ENCODE measurements around the gene NAALADL2. TPM values are rescaled to one million over a fixed set of nuclear protein-coding genes. Genes with fewer than 3 reads are reported as not detected.

The NAALADL2 gene
- total and polyA plus RNA-seq, 2 experiments from 2014 or later: 3.4 to 15.3 TPM

- H3K9me3 ChIP-seq (ENCODE audit: low read depth): no peaks in the 10 kb centered on the region
- no peak overlapping the region for H3K4me2 ChIP-seq
- H2AFZ ChIP-seq: no peak overlapping the region
- no peaks in the 10 kb centered on the region for H3K4me1 ChIP-seq (ENCODE audit: insufficient read depth)
- no peak for DNase-seq (ENCODE audit: low spot score)
- no peaks in the 10 kb centered on the region for H3K9me2 ChIP-seq (replicated peaks; ENCODE audit: insufficient read depth)
- no peaks in the 10 kb centered on the region for H3K27me3 ChIP-seq
- TF ChIP-seq EZH2 (IDR thresholded peaks at IDR 0.05; ENCODE audit: borderline replicate concordance) (no peak), CTCF (IDR thresholded peaks at IDR 0.05; ENCODE audit: poor library complexity) (no peak), EZH2phosphoT487 (IDR thresholded peaks at IDR 0.05; ENCODE audit: low read depth, severe bottlenecking, unreplicated experiment) (no peak)
- H3K4me3 ChIP-seq: no peak overlapping the region
- H3K36me3 ChIP-seq (replicated peaks; ENCODE audit: insufficient read depth, low read depth): no peaks in the 10 kb centered on the region
- 93% methylated on average over 1 of the region's 1 CpG for WGBS (ENCODE audit: low lambda C conversion rate, missing lambda C conversion rate)
- H3K79me2 ChIP-seq: no peaks in the 10 kb centered on the region
- no peaks in the 10 kb centered on the region for H4K20me1 ChIP-seq (ENCODE audit: insufficient read depth, poor library complexity, severe bottlenecking)
- no peak overlapping the region for H3K27ac ChIP-seq
Observed at GRCh38 chr3:175640958-175641357, 781.8 kb downstream of the NAALADL2 start.

- Histone ChIP-seq H3K4me2 (no peak overlapping the region), H3K36me3 (replicated peaks; ENCODE audit: insufficient read depth, low read depth) (no peaks in the 10 kb centered on the region), H3K9me3 (ENCODE audit: low read depth) (no peaks in the 10 kb centered on the region), H3K9me2 (replicated peaks; ENCODE audit: insufficient read depth) (no peaks in the 10 kb centered on the region), H3K79me2 (no peaks in the 10 kb centered on the region), H3K4me3 (no peak overlapping the region), H3K4me1 (ENCODE audit: insufficient read depth) (no peaks in the 10 kb centered on the region), H4K20me1 (ENCODE audit: insufficient read depth, poor library complexity, severe bottlenecking) (no peaks in the 10 kb centered on the region), H3K27me3 (no peaks in the 10 kb centered on the region), H3K27ac (no peak overlapping the region), H2AFZ (no peak overlapping the region)
- no peak for DNase-seq (ENCODE audit: low spot score)
- no peak for TF ChIP-seq EZH2 (IDR thresholded peaks at IDR 0.05; ENCODE audit: borderline replicate concordance)
- 87% methylated on average over 3 of the region's 3 CpGs for WGBS (ENCODE audit: low lambda C conversion rate, missing lambda C conversion rate)
Observed at GRCh38 chr3:175646865-175647264, 787.7 kb downstream of the NAALADL2 start.

DNA sequence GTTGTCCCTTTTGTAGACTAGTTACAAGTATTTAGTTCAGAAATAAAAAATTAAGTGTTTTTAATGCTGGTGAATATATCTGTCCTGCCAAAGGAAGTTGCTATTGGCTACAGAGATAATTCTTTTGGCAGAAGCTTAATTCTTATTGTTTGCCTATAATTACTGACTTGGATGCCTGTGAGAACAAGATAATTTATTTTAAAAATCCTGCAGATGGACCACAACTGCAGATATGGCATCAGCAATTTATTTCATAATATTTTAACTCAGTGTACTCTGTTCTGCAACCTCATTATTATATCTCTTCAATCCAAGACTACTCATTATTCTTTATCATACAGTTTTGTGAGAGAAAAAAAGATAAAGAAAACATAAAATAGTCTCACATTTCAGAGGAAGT, 789.8 kb downstream of the NAALADL2 start:
- Histone ChIP-seq H3K27me3 (no peaks in the 10 kb centered on the region), H3K27ac (no peak overlapping the region), H3K36me3 (replicated peaks; ENCODE audit: insufficient read depth, low read depth) (no peaks in the 10 kb centered on the region), H3K79me2 (no peaks in the 10 kb centered on the region), H3K4me1 (ENCODE audit: insufficient read depth) (no peaks in the 10 kb centered on the region), H2AFZ (no peak overlapping the region), H3K4me2 (no peak overlapping the region), H3K9me3 (ENCODE audit: low read depth) (no peaks in the 10 kb centered on the region), H3K4me3 (no peak overlapping the region), H3K9me2 (replicated peaks; ENCODE audit: insufficient read depth) (no peaks in the 10 kb centered on the region), H4K20me1 (ENCODE audit: insufficient read depth, poor library complexity, severe bottlenecking) (no peaks in the 10 kb centered on the region)
- DNase-seq (ENCODE audit: low spot score): no peak
- no peak for TF ChIP-seq EZH2 (IDR thresholded peaks at IDR 0.05; ENCODE audit: borderline replicate concordance)
- no peak for TF ChIP-seq EZH2phosphoT487 (IDR thresholded peaks at IDR 0.05; ENCODE audit: low read depth, severe bottlenecking, unreplicated experiment)
- TF ChIP-seq CTCF (IDR thresholded peaks at IDR 0.05; ENCODE audit: poor library complexity): no peak

DNA sequence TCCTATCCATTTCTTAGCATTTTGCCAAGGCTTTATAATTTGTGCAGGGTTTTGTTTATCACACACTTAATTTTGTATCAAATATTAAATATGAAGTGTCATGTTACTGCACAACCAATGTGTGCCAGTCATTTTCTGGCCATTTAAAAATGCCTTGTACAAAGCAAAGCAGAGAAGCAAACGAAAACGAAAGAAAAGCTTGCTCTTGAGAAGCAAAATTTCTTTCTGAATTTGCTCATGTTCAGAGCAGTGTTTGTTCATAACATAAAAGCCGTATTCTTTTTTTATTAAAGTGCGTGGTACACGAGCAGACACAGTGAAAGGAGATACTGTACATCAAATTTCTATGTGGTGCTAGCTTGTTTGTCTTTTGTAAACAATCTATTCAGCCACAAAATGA, 792.6 kb downstream of the NAALADL2 start:
- H2AFZ ChIP-seq: peak overlapping the region; percentile 30
- H3K36me3 ChIP-seq (replicated peaks; ENCODE audit: insufficient read depth, low read depth): no peaks in the 10 kb centered on the region
- no peaks in the 10 kb centered on the region for H3K79me2 ChIP-seq
- no peak for DNase-seq (ENCODE audit: low spot score)
- no peaks in the 10 kb centered on the region for H3K9me2 ChIP-seq (replicated peaks; ENCODE audit: insufficient read depth)
- H3K27ac ChIP-seq: no peak overlapping the region
- 69% methylated on average over 5 of the region's 5 CpGs for WGBS (ENCODE audit: low lambda C conversion rate, missing lambda C conversion rate)
- H4K20me1 ChIP-seq (ENCODE audit: insufficient read depth, poor library complexity, severe bottlenecking): no peaks in the 10 kb centered on the region
- TF ChIP-seq EZH2 (IDR thresholded peaks at IDR 0.05; ENCODE audit: borderline replicate concordance) (no peak), CTCF (IDR thresholded peaks at IDR 0.05; ENCODE audit: poor library complexity) (no peak), EZH2phosphoT487 (IDR thresholded peaks at IDR 0.05; ENCODE audit: low read depth, severe bottlenecking, unreplicated experiment) (no peak)
- no peak overlapping the region for H3K4me3 ChIP-seq
- no peaks in the 10 kb centered on the region for H3K4me1 ChIP-seq (ENCODE audit: insufficient read depth)
- H3K27me3 ChIP-seq: no peaks in the 10 kb centered on the region
- peak overlapping the region; percentile 34 for H3K4me2 ChIP-seq
- no peaks in the 10 kb centered on the region for H3K9me3 ChIP-seq (ENCODE audit: low read depth)

All from hepatocyte (in vitro differentiated cells).